KMS-11 (cell line): ENCODE data around the gene MAPKAP1.

Source experiments
- H2AFZ ChIP-seq: fragments of 200-600 bp; sonication (generic); 2 replicates; pipeline ENCODE4 v1.6.1; 2016; ENCODE audit warnings: antibody characterized with exemption, mixed run types, low read depth
- H3K27ac ChIP-seq: fragments of 200-600 bp; sonication (generic); 2 replicates; pipeline ENCODE4 v1.6.1; 2016; ENCODE audit warnings: mild to moderate bottlenecking, mixed run types
- H3K27me3 ChIP-seq: fragments of 200-600 bp; sonication (generic); 2 replicates; pipeline ENCODE4 v1.6.1; 2017; ENCODE audit warnings: mild to moderate bottlenecking, low read depth, mixed run types, moderate library complexity; ENCODE audit not compliant: insufficient read depth
- H3K36me3 ChIP-seq: fragments of 200-600 bp; sonication (generic); 2 replicates; pipeline ENCODE4 v1.6.1; 2017; ENCODE audit warnings: mild to moderate bottlenecking, mixed run types; ENCODE audit not compliant: insufficient read depth
- H3K4me1 ChIP-seq: fragments of 200-600 bp; sonication (generic); 2 replicates; pipeline ENCODE4 v1.6.1; 2016; ENCODE audit warnings: mild to moderate bottlenecking, low read depth, mixed run types; ENCODE audit not compliant: poor library complexity, severe bottlenecking
- H3K4me2 ChIP-seq: fragments of 200-600 bp; sonication (generic); 2 replicates; pipeline ENCODE4 v1.7.0; 2016; ENCODE audit warnings: mild to moderate bottlenecking, mixed run types
- H3K4me3 ChIP-seq: fragments of 200-600 bp; sonication (generic); IDR thresholded peaks from 2 replicates; pipeline ENCODE4 v1.6.1; 2017; ENCODE audit warnings: low read depth, low read length, mixed read lengths; ENCODE audit not compliant: insufficient read depth
- H3K79me2 ChIP-seq: fragments of 200-600 bp; sonication (generic); 2 replicates; pipeline ENCODE4 v1.6.1; 2016; ENCODE audit warnings: low read depth, mixed run types; ENCODE audit not compliant: insufficient read depth
- H3K9ac ChIP-seq: fragments of 200-600 bp; sonication (generic); 2 replicates; pipeline ENCODE4 v1.6.1; 2016; ENCODE audit warnings: mild to moderate bottlenecking, mixed run types
- H4K20me1 ChIP-seq: fragments of 200-600 bp; sonication (generic); 2 replicates; pipeline ENCODE4 v1.6.1; 2016; ENCODE audit warnings: mild to moderate bottlenecking, mixed run types; ENCODE audit not compliant: insufficient read depth
- CTCF ChIP-seq: fragments of 200-600 bp; sonication (generic); conservative IDR thresholded peaks from 2 replicates; pipeline ENCODE4 v1.6.1; 2017; ENCODE audit warnings: low read depth, mild to moderate bottlenecking, antibody characterized with exemption, low read length, moderate library complexity, mixed read lengths

MAPKAP1 gene

GRCh38 chr9:125532812-125533594, 174.0 kb downstream of the MAPKAP1 start:
- Histone ChIP-seq H3K36me3 (no peaks in the 10 kb centered on the region), H3K9ac (no peak overlapping the region), H2AFZ (no peak overlapping the region), H3K27me3 (no peaks in the 10 kb centered on the region), H3K79me2 (no peaks in the 10 kb centered on the region; the same call in 1 of the 2 replicates), H3K4me3 (no peak overlapping the region), H4K20me1 (no peaks in the 10 kb centered on the region), H3K4me2 (no peak overlapping the region), H3K27ac (no peak overlapping the region), H3K4me1 (no peaks in the 10 kb centered on the region)
- no peak for TF ChIP-seq CTCF

- Histone ChIP-seq H3K27me3 (no peaks in the 10 kb centered on the region), H4K20me1 (no peaks in the 10 kb centered on the region), H3K4me3 (no peak overlapping the region), H3K9ac (no peak overlapping the region), H3K79me2 (no peaks in the 10 kb centered on the region; the same call in 1 of the 2 replicates), H2AFZ (no peak overlapping the region), H3K36me3 (no peaks in the 10 kb centered on the region), H3K4me2 (no peak overlapping the region), H3K27ac (no peak overlapping the region), H3K4me1 (no peaks in the 10 kb centered on the region)
- TF ChIP-seq CTCF: no peak
Measured at GRCh38 chr9:125532412-125532811, 174.6 kb downstream of the MAPKAP1 start.

- Histone ChIP-seq H3K4me3 (no peak overlapping the region), H3K27me3 (no peaks in the 10 kb centered on the region), H2AFZ (no peak overlapping the region), H3K4me2 (no peak overlapping the region), H3K27ac (no peak overlapping the region), H3K36me3 (no peaks in the 10 kb centered on the region), H3K9ac (no peak overlapping the region), H4K20me1 (no peaks in the 10 kb centered on the region), H3K79me2 (no peaks in the 10 kb centered on the region; the same call in 1 of the 2 replicates), H3K4me1 (no peaks in the 10 kb centered on the region)
- TF ChIP-seq CTCF: no peak
Measured at GRCh38 chr9:125529589-125530515, 177.2 kb downstream of the MAPKAP1 start.

- no peaks in the 10 kb centered on the region for H3K4me1 ChIP-seq
- no peak for TF ChIP-seq CTCF
- no peaks in the 10 kb centered on the region for H3K36me3 ChIP-seq
- H3K9ac ChIP-seq: no peak overlapping the region
- no peak overlapping the region for H2AFZ ChIP-seq
- H3K4me2 ChIP-seq: no peak overlapping the region
- no peaks in the 10 kb centered on the region; the same call in 1 of the 2 replicates for H3K79me2 ChIP-seq
- H3K27ac ChIP-seq: no peak overlapping the region
- no peaks in the 10 kb centered on the region for H4K20me1 ChIP-seq
- H3K4me3 ChIP-seq: no peak overlapping the region
- H3K27me3 ChIP-seq: no peaks in the 10 kb centered on the region
Measured at GRCh38 chr9:125529107-125529506, 177.9 kb downstream of the MAPKAP1 start.
